Renal cortex interstitium (tissue), 11 donors: ENCODE measurements around the gene RYR3. TPM values are rescaled to one million over a fixed set of nuclear protein-coding genes. Genes with fewer than 3 reads are reported as not detected.
"Not testable (repeated sequence)": the region's sequence is repeated elsewhere in the genome, so short reads cannot be mapped to it uniquely, and the experiment has no call there.

Experiments
- DNase-seq, 11 donors: peaks; one replicate each; pipeline ENCODE4 v3.0.0-alpha.2; 2013; ENCODE audit warnings: low read depth in 9 of 11, low spot score in 4 of 11; ENCODE audit errors: extremely low read depth in 1 of 11
- polyA plus RNA-seq, 3 donors: library from polyadenylated mRNA; unstranded; fragments of 120-200 nt; gene quantifications; one replicate each; pipeline ENCODE4 v1.2.1, GENCODE V29; 2013; ENCODE audit not compliant: insufficient read length in 3 of 3

The RYR3 gene
- polyA plus RNA-seq, 3 donors, result 6.8 to 13.6 (median 12.5) TPM

- DNase-seq, result no peak
These were observed 446.9 kb downstream of the RYR3 start for GRCh38 chr15:33757516-33758232.

- DNase-seq, result no peak
These were observed 455.6 kb downstream of the RYR3 start for GRCh38 chr15:33766389-33766788.

GRCh38 chr15:33768670-33769190 is 458.0 kb downstream of the RYR3 start:
- no peak for DNase-seq

GRCh38 chr15:33773969-33774368 is 463.2 kb downstream of the RYR3 start:
- DNase-seq, result no peak

- DNase-seq, result no peak
These were observed 468.1 kb downstream of the RYR3 start for GRCh38 chr15:33778852-33779251.

GRCh38 chr15:33780011-33780768 is 469.4 kb downstream of the RYR3 start:
- no peak for DNase-seq

GRCh38 chr15:33782966-33783365 is 472.2 kb downstream of the RYR3 start:
- DNase-seq, result no peak

GRCh38 chr15:33785366-33785765 is 474.6 kb downstream of the RYR3 start:
- no peak for DNase-seq

GRCh38 chr15:33788906-33789540 is 478.3 kb downstream of the RYR3 start:
- DNase-seq, result peak in 1 of 11 donors; percentile 8

GRCh38 chr15:33794453-33794852 is 483.7 kb downstream of the RYR3 start:
- no peak for DNase-seq

GRCh38 chr15:33795070-33795469 is 484.3 kb downstream of the RYR3 start:
- peak in 1 of 11 donors; percentile 6 for DNase-seq

- no peak for DNase-seq
These were observed 486.9 kb downstream of the RYR3 start for GRCh38 chr15:33797651-33798050.

- no peak for DNase-seq
These were observed 491.2 kb downstream of the RYR3 start for GRCh38 chr15:33801954-33802353.

GRCh38 chr15:33807665-33808064 is 496.9 kb downstream of the RYR3 start:
- no peak for DNase-seq

- DNase-seq, result no peak
These were observed 498.1 kb downstream of the RYR3 start for GRCh38 chr15:33808720-33809457.

- no peak for DNase-seq
These were observed 499.4 kb downstream of the RYR3 start for GRCh38 chr15:33810073-33810595.

GRCh38 chr15:33810806-33811205 is 500.0 kb downstream of the RYR3 start:
- DNase-seq, result no peak

GRCh38 chr15:33813891-33814290 is 503.1 kb downstream of the RYR3 start:
- DNase-seq, result no peak

GRCh38 chr15:33819499-33819898 is 508.7 kb downstream of the RYR3 start:
- DNase-seq, result not testable (repeated sequence)
